NCI-H345 (cell line): ENCODE data around the gene COL4A2.
"Not testable (repeated sequence)": the region's sequence is repeated elsewhere in the genome, so short reads cannot be mapped to it uniquely, and the experiment has no call there.

Source experiments
- DNase-seq: peaks from one replicate; lab custom pipeline; 2025; lab: John Stamatoyannopoulos, UW

Gene COL4A2

DNA sequence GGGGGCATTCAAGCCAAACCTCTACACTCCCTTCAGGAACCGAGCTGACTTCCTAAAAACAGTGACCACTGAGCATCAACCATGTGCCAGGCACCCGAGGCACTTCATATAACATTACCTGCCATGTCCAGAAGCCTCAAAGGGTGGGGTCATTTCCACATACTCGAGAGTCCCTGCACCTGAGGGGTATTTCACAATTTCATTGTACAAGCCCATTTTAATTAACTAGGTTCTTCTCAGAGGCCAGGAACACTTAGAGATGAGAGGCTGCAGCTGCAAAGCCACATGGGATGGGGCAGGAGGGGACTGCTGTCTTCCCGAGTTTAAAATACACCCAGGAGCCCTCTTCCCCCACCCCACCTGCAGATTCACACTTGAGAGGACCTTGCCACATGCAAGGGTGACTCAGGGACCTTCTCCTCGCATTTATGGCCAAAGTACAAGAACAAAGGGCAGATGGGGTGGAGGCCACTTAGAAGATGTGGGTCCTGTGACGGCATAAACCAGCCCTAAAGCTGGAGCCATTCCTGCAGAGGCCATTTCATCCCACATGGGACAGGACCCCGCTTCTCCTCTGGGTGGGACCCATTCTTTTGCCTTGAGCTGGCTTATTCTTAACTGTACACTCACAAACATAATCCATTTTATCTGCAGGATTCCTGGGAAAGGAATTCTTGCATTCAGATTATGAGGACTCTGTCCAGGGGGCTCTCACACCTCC, 210.6 kb downstream of the COL4A2 start:
- no peak for DNase-seq

DNA sequence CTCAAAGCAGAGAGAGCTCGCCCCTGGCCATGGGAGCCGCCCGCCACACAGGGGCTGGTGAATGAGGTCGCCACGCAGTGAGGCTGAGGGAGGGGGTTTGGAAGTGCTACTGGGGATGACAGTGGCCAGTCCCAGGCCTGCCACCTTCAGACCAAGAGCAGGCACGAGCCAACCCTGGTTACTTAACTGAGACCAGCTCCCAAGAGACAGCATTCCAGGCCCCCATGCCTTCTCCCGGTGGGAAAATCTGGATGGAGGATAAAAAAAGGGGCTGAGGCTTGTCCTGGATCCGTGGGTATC, 211.1 kb downstream of the COL4A2 start:
- no peak for DNase-seq

DNA sequence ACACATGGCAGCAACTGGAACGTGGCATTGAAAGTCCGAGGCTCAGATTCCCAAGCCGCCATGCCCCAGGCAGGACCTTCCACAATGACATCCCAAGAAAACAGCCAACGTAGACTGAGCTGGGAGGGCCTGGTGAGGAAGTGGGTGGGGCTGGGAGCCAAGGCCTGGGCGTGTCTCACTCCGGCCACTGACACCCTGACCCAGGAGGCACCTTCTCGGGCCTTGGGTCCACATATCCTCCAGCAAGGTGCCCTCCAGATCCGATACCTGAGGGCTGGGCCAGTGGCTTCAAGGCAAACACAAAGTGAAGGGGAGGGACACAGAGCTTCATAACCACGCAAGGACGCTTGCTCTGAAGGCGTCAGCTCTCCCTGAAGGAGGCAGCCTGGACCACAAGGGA, 211.5 kb downstream of the COL4A2 start:
- DNase-seq, result no peak

DNA sequence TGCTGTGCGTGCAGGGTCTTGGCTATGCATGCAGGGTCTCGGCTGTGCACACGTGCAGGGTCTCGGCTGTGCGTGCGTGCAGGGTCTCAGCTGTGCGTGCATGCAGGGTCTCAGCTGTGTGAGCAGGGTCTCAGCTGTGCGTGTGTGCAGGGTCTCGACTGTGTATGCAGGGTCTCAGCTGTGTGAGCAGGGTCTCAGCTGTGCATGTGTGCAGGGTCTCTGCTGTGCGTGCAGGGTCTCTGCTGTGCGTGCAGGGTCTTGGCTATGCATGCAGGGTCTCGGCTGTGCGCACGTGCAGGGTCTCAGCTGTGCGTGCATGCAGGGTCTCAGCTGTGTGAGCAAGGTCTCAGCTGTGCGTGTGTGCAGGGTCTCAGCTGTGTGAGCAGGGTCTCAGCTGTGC, 212.0 kb downstream of the COL4A2 start:
- DNase-seq, result no peak

DNA sequence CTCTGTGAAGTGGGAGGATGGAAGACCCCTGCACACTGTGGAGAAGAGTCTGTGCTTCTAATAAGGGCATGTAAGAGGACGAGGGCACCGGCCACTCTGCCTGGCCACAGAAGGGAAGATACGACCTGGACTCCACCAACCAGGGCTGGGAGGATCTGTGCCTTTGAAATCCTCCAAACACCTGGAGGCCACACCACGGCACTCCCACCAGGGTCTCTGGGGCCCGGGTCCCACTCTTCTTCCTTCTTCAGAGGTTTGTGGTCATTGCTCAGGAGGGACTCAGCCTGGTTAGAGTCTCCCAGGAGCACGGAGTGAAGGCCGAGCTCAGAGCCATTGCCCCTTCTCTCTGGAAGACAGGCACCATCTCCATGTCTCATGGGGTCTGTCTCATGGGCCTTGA, 212.4 kb downstream of the COL4A2 start:
- DNase-seq, result no peak

DNA sequence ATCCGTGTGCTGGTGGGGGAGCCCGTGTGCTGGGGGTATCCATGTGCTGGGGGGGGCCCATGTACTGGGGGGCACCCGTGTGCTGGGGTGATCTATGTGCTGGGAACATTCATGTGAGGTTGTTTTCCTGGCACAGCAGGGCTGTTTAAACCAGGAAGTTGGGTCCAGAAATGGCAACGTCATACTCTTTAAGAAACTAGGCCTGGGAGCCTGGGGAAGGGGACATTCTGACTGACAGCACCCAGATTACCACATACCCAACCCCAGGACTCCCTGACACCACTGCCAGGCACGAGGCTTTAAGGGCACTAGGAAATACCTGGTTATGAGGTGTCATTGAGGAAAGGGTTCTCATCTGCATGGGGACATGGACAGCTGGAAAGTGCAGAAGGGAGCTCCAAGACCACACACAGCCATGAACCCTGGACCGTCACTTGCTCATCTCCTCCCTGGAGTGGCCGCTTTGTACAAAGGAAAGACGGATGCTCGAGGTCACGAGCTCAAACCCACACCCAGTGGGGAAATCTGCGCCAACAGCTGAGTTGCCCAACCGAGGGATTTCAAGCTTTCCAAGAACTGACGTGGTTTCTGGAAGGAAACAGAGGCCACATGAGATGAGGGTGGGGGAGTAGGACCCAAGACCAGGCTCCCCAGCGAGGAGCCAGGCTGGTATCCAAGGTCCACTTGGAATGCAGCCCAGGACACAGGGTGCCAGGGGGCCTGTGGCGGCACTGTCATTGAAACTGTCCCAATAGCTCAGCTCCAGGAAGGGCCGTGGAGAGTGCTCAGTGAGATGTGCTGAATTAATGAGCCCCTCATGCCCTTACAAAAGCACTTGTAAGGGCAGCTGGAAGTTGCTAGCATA, 213.6 kb downstream of the COL4A2 start:
- DNase-seq, result peak; percentile 24

DNA sequence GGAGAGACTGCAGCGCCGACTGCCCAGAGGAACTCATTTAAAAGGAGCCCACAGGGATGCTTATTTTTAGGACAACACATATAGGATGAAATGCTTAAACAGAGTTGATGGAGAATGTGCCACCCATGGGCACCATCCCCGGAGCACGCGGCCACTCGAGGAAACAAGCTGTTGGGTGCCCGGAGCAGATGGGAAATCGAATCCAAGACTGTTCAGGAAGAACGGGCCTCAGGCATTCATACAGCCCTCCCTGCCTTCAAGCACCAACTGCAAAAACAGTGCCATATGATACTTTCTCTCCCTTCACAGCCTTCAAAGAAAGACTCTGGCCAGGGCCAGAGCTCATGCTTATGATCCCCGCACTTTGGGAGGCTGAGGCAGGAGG, 214.2 kb downstream of the COL4A2 start:
- no peak for DNase-seq

DNA sequence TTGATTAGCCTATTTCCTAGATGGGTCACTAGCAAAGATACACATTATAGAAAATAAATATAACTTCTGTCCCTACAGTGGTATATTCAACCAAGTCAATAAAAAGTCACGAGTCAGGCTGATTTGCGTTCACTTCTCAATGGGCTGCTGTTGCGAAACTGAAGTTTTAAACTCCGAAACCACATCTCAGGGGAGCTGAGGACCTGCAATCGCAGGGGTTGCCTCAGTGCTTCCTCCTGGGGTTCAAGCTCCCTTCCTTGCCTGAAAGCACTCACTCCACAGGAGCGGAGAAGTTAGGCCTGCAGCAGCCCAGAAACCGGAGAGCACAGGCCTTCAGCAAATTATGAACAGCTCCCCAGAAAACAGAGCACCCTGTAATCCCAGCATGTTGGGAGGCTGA, 214.9 kb downstream of the COL4A2 start:
- no peak for DNase-seq

DNA sequence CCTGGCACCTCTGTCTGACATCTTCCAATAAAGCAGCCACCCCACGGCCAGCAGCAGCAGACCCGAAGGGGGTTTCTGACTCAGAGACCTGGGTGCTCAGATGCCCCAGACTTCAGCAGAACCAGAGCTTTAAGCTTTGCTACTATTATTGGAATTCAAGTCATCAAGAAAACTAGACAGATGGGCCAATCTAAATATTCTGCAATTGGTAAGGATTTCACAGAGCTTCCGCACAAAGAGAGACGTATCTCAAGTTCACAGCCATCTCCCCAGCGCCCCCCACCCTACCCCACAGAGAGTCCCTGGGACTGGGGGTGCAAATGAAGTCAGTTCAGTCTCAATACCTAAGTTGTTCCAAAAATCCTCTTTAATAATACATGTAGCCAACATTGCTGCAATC, 215.6 kb downstream of the COL4A2 start:
- DNase-seq, result no peak

DNA sequence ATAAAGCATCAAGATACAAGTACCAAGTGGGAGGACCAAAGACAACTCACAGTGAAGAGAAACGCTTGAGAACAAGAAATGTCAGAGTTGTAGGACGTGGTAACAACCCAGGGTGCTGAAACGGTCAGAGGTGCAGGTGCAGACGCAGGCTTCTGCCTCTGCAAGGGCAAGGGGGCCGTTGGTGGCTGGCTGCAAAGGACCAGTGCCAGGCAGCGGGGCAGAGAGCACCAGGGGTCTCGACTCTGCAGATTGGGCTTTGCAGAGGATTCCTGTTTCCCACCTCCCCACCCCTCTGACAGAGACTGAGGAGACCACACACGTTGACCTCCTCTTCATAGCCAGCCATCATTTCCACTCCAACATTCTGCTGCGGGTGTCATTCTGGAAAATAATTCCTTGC, 216.1 kb downstream of the COL4A2 start:
- DNase-seq, result no peak

DNA sequence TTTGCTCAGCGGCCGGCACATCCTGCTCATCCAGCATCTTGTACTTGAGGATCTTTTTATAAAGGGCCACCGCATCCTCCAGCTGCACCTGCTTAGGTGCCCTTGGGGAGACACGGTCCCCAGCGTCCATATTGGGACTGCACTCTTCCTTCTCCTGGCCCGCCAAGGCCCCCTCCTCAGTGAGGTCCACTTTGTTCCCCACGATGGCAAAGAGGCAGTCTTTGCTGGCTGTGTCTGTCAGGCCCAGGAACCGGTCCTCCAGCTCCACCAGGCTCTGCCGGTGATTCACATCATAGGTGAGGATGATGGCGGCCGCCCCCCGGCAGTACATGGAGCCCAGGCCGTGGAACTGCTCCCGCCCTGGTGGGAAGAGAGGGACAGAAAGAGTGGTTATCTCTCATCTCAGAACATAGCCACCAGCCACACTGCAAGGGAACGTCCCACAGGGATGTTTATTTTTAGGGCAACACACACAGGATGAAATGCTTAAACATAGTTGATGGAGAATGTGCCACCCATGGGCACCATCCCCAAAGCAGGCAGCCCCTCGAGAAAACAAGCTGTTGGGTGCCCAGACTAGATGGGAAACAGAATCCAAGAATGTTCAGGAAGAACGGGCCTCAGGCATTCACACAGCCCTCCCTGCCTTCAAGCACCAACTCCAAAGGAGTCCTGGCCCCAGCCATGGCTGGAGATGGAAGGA, 216.9 kb downstream of the COL4A2 start:
- DNase-seq, result no peak

DNA sequence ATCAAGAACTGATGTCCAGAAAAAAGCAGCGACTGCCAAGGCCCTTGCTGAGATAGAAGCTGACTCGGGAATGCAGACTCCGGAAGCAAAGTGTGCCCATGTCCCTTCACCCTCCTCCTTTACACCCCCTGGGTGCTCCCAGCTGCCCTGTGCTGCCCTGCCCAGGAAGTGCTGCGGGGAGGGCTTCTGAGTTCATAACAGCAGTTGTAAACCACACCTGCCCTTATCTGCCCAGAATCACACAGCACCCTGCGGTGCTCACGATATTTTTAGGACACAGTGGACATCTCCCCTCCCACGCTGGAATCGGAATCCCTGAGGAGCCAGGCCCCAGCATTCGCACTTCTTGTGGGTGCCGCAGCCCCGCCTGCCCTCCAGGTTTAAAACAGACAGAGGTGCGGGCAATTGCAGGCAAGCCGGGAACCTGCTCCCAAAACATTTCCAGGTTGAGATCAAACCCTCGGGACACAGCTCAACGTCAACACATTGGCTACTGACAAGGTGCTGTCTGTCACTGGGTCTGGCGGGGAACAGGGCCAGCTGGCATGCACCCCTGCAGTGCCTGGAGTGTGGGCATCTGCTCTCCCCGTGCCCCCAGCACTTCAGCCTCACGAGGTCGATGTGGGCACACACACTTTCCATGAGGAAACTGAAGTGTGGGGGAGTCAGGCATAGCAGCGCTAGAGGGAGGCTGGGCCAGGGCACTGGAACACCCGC, 217.6 kb downstream of the COL4A2 start:
- DNase-seq, result peak; percentile 65

DNA sequence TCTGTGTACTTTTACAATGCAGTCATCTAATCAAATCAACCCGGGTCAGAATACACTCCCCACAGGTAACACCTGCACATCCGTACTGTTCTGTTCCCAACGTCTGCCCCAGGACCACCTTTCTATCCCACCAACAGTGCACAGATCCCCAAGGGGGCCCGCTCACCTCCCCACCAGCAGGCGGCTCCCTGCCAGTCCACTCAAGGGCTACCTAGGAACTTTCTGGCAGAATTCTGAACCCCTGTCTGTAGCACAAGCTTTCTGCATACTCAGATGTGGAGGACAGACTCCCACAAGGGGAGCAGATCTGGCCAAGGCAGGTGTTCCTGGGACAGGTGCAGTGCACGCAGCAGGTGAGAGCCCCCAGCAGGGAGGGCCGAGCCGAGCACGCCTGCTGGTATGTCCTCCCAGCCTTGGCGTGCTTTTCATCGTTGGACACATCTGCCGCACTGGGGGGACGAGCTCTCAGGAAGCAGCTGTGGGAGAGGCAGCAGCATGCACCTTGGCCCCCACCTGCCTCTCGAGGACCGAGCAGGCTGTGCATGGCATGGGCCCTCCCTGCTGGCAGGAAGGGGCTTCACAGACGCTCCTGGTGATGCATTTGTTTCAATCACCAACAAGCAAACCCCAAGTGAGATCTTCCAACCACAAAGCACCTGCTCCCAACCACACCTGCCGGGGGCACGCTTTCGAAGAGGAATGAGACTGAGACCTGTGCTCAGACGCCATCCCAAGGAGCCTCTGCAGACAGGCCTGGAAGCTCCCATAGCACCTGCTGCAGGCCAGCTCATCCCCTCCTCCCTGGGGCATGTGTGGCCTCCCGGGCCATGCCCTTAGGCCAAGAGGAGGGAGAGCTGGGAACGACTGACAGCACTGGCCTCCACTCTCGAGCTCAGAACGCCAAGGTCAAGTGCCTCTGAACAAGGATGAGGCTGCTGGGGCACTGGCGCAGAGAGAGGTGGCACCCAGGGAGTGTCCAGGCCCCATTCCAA, 218.5 kb downstream of the COL4A2 start:
- peak; percentile 91 for DNase-seq

DNA sequence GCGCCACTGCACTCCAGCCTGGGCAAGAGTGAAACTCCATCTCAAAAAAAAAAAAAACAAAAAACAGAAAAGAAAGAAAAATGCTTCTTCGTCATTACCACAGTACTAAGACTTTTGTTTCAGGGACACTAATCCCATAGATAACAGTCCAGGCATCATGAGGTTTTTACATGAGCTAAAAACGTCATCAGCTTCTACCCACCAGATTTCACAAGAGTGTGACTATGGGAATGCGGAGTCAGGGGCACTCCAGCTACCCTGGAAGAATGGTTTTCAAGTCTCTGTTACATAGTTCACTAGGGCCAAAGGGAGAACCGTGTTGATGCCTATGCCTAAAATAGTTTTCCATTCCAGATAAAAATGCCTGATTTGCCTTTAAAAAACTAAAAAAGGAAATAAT, 221.3 kb downstream of the COL4A2 start:
- no peak for DNase-seq

DNA sequence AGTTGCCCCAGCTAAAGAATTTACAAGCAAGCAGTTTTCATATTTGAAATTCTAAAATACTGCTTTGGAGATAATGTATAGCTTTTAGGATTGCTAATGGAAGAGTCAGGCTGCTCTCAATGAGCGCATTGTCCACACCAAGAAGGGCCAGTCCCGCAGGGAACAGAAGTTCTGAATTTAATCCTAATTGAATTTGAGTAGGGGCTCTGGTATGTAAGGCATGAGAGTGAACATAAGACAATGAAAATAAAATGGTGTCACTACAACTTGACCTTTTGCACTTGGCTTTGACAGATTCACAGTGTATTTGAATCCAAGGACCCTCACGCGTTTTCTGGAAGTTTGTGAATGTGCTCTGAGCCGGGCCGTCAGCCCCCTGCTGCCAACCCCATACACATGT, 221.8 kb downstream of the COL4A2 start:
- no peak for DNase-seq

DNA sequence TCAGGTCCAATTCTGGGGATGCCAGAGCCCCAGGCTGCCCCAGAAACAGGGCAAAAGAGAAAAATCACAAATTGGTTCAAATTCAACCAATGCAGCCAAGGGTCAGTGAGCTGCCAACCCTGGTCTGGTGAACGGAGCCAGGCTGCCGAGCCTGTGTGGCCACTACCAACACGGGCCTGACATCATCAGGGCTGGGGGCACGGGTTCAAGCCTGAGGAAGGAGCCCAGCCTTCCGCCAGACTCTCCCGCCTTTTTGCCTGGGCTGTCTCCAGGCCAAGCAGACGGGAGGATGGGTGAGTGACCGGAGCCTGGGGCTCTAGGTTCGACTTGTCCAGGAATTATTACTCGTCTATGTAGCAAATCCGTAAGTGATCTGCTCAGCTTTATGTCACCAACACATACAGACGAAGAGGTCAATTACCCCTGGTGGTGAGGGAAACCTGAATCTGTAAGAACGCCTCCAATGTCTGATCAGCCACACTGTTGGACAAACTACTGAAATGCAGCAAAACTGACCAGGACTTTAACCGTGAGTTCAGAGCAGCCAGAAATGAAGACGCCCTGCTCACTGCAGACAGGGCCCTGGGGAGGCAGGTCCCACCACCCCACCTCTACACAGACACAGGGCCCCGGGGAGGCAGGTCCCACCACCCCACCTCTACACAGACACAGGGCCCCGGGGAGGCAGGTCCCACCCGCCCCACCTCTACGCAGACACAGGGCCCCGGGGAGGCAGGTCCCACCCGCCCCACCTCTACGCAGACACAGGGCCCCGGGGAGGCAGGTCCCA, 222.6 kb downstream of the COL4A2 start:
- no peak for DNase-seq

DNA sequence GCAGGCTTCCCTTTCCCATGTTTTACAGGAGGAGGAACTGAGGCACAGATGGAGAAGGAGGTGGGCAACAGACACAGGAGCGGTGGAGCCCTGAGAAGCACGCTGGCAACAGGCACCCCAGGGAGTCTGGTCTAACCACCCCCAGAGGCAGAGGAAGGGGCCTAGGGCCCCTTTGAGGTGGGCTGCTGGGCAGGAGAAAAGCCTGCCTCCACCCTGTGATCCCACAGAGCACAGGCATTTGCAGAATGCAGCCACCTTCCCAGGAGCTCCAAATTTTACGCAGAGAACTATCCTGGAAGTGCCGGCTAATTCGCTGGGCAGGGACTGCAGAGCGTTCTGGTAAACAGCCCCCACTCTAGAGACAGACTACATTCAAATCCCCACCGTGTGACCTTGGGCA, 224.0 kb downstream of the COL4A2 start:
- no peak for DNase-seq

DNA sequence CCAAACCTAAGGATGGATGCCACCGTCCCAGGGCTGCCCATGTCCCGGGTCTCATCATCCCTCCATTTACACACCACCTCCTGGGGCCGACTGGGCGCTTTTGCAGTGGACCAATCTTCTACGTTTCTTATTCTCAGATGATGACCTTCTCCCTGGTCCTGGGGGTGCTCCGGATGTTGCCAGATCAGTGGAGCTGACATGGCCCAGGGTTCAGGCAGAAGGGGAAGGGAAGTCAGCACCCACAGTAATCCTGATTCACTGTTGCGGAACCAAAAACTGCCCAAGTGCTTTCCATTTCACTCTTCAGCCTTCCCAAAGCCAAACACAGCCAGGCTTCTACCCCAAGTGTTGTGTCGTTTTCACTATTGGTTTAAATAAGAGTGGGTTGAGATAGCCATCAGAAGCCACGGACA, 224.6 kb downstream of the COL4A2 start:
- DNase-seq, result no peak

DNA sequence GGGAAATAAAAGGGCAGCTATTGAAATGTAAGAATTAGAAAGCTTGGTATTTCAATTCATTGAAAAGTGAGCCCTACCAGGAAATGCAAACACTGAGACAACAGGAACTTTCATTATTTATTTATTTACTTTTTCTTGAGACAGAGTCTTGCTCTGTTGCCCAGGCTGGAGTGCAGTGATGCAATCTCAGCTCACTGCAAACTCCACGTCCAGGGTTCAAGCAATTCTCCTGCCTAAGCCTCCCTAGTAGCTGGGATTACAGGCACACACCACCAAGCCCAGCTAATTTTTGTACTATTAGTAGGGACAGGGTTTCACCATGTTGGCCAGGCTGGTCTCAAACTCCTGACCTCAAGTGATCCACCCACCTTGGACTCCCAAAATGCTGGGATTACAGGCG, 225.2 kb downstream of the COL4A2 start:
- not testable (repeated sequence) for DNase-seq
